Prostate gland (tissue), 2 donors: ENCODE results near the gene MEFV. TPM values are rescaled to one million over a fixed set of nuclear protein-coding genes. Genes with fewer than 3 reads are reported as not detected.

ENCODE experiments used
- DNase-seq: peaks from one replicate; pipeline ENCODE4 v3.0.0-alpha.2; 2019; ENCODE audit warnings: low spot score
- H3K27ac ChIP-seq, 2 donors: fragments of 200-600 bp; sonication (generic); 2 replicates each; pipeline ENCODE4 v1.5.1; 2017 to 2019
- H3K27me3 ChIP-seq: fragments of 200-600 bp; sonication (generic); replicated peaks from 2 replicates; pipeline ENCODE4 v1.5.1; 2019; ENCODE audit not compliant: insufficient read depth
- H3K36me3 ChIP-seq, 2 donors: fragments of 200-600 bp; sonication (generic); 1 replicate in 1 of 2; 2 replicates in 1 of 2; pipeline versions ENCODE4 v1.5.1 to v1.8.1; 2017 to 2019
- H3K4me1 ChIP-seq: fragments of 200-600 bp; sonication (generic); replicated peaks from 2 replicates; pipeline ENCODE4 v1.5.1; 2019
- H3K4me3 ChIP-seq, 2 donors: fragments of 200-600 bp; sonication (generic); 2 replicates each; pipeline ENCODE4 v1.5.1; 2017 to 2019
- H3K9me3 ChIP-seq: fragments of 200-600 bp; sonication (generic); 2 replicates; pipeline ENCODE4 v1.5.1; 2017
- POLR2A ChIP-seq: fragments of 450-650 bp; IDR thresholded peaks from one replicate; pipeline ENCODE4 v1.6.1; 2016; ENCODE audit warnings: antibody characterized with exemption, mild to moderate bottlenecking
- POLR2AphosphoS5 ChIP-seq: sonication (generic); formaldehyde crosslinking; IDR thresholded peaks from one replicate; pipeline ENCODE4 v1.6.1; 2017; ENCODE audit warnings: antibody characterized with exemption
- WGBS: methylation state at CpG from one replicate; pipeline ENCODE4 v1.1.5; 2018; 5-methylcytosine and 5-hydroxymethylcytosine counted together
- intact Hi-C: fragments of 100-400 bp; cut with DNase I; formaldehyde crosslinking; loops from one replicate; pipeline ENCODE4 v1.14.2; 2022
- total RNA-seq, 2 donors: library from RNA; depleted of rRNA; stranded (reverse); fragments of >200 nt; gene quantifications; one replicate each; pipeline ENCODE4 v1.1.0, GENCODE V29; 2016
- TF ChIP-seq, protein P1 (sequence below), 4 experiments: fragments of 200-600 bp in 2 of 4; fragments of 450-650 bp in 2 of 4; sonication (generic) in 2 of 4; IDR thresholded peaks; 1 replicate in 3 of 4; 2 replicates in 1 of 4; pipeline ENCODE4 v1.5.1; 2016 to 2019; ENCODE audit warnings: antibody characterized with exemption in 4 of 4, mild to moderate bottlenecking in 2 of 4, moderate library complexity in 2 of 4

The MEFV gene
- total RNA-seq, 2 donors from 2014 or later = 0.77 to 5.9 TPM

DNA sequence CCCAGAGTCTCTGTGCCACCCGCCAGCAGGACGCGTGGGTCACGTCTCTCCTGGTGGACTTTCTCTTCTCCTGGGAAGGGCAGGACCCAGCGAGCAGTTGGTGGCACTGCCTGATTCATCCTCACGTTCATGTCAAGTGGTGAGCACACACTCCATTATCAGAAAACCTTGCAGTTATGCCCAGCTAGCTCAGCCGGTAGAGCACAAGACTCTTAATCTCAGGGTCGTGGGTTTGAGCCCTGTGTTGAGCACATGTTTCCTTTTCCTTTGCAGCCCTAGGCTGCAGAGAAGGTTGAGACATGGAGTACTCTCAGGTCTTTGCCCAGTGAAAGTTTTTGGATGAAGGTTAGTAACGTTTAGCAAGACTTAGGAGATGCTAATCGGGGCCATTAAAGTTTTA lies 60.5 kb downstream of the MEFV start:
- intact Hi-C loops = no loop called here
- H3K27me3 ChIP-seq = peaks cover 24% of the 10 kb centered on the region
- no peak for DNase-seq
- no peaks in the 10 kb centered on the region for H3K4me1 ChIP-seq
- no peak for TF ChIP-seq POLR2A
- TF ChIP-seq, protein P1, sequence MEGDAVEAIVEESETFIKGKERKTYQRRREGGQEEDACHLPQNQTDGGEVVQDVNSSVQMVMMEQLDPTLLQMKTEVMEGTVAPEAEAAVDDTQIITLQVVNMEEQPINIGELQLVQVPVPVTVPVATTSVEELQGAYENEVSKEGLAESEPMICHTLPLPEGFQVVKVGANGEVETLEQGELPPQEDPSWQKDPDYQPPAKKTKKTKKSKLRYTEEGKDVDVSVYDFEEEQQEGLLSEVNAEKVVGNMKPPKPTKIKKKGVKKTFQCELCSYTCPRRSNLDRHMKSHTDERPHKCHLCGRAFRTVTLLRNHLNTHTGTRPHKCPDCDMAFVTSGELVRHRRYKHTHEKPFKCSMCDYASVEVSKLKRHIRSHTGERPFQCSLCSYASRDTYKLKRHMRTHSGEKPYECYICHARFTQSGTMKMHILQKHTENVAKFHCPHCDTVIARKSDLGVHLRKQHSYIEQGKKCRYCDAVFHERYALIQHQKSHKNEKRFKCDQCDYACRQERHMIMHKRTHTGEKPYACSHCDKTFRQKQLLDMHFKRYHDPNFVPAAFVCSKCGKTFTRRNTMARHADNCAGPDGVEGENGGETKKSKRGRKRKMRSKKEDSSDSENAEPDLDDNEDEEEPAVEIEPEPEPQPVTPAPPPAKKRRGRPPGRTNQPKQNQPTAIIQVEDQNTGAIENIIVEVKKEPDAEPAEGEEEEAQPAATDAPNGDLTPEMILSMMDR (IDR thresholded peaks at IDR 0.05) = no peak
- no peak for TF ChIP-seq POLR2AphosphoS5
- H3K27ac ChIP-seq = no peak overlapping the region
- H3K36me3 ChIP-seq = no peaks in the 10 kb centered on the region
- WGBS = 68% methylated on average over 10 of the region's 10 CpGs
- no peaks in the 10 kb centered on the region for H3K9me3 ChIP-seq
- no peak overlapping the region for H3K4me3 ChIP-seq

- no peak overlapping the region for H3K4me3 ChIP-seq
- H3K27ac ChIP-seq = no peak overlapping the region
- H3K27me3 ChIP-seq = peaks cover 27% of the 10 kb centered on the region
- intact Hi-C loops = no loop called here
- WGBS = 72% methylated on average over 20 of the region's 20 CpGs
- DNase-seq = no peak
- H3K36me3 ChIP-seq = no peaks in the 10 kb centered on the region
- H3K4me1 ChIP-seq = no peaks in the 10 kb centered on the region
- TF ChIP-seq, protein P1 (IDR thresholded peaks at IDR 0.05) = no peak
- TF ChIP-seq POLR2AphosphoS5 = no peak
- no peak for TF ChIP-seq POLR2A
- no peaks in the 10 kb centered on the region for H3K9me3 ChIP-seq
Measured at GRCh38 chr16:3194792-3195191, 61.6 kb downstream of the MEFV start.

GRCh38 chr16:3193221-3194212 lies 62.9 kb downstream of the MEFV start:
- WGBS = 67% methylated on average over 49 of the region's 49 CpGs
- intact Hi-C loops = no loop called here
- Histone ChIP-seq H3K9me3 (no peaks in the 10 kb centered on the region), H3K4me1 (no peaks in the 10 kb centered on the region), H3K36me3 (no peaks in the 10 kb centered on the region), H3K27ac (no peak overlapping the region), H3K4me3 (no peak overlapping the region), H3K27me3 (peaks cover 37% of the 10 kb centered on the region)
- TF ChIP-seq POLR2A (no peak), POLR2AphosphoS5 (no peak)
- TF ChIP-seq, protein P1 (IDR thresholded peaks at IDR 0.05) = no peak
- no peak for DNase-seq

DNA sequence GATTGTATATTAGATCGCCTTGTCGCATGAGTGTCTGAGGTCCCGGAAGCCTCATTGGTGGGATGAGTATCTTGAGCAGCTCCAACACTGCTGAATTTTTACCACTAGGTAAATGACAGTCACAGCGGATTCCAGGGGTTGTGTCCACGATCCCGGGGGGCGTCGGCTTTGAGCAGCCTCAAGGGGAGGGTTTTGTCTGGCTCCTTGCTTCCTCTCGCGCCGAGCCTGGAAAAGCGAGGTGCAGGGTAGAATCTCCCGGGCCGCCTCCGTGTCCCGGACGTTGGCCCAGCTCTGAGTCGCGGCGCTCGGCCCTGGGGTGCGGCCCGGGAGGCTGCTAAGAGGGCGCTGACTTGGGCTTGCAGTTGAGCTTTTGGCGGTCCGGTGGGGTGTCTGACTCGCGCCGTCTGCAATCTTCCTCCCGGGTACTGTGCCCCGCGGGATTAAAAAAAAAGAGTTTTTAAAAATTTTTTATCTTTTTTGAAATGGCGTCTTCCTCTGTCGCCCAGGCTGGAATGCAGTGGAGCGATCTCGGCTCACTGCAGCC lies 63.9 kb downstream of the MEFV start:
- peaks cover 42% of the 10 kb centered on the region for H3K27me3 ChIP-seq

More for the DNA sequence above, 63.9 kb downstream of the MEFV start:
- H3K27ac ChIP-seq = no peak overlapping the region
- H3K36me3 ChIP-seq = no peaks in the 10 kb centered on the region
- H3K4me1 ChIP-seq = no peaks in the 10 kb centered on the region
- H3K4me3 ChIP-seq = no peak overlapping the region
- TF ChIP-seq, protein P1 (IDR thresholded peaks at IDR 0.05) = no peak
- TF ChIP-seq POLR2AphosphoS5 = no peak
- no peak for TF ChIP-seq POLR2A
- H3K9me3 ChIP-seq = no peaks in the 10 kb centered on the region
- intact Hi-C loops = no loop called here
- no peak for DNase-seq
- 40% methylated on average over 36 of the region's 36 CpGs for WGBS

Other genes with a start within 250 kb of the MEFV start
- gene CLDN9, start 243.7 kb downstream of the MEFV start, total RNA-seq = under 1 TPM in 1 of 2 donors, not detected in 1; 0.91 TPM
- under 1 TPM in 1 of 2 donors, not detected in 1; 0.14 TPM for gene CLDN6, start 238.4 kb downstream of the MEFV start, total RNA-seq
- 10 to 100 TPM; 57.4 to 59.0 TPM for gene TNFRSF12A, start 236.3 kb downstream of the MEFV start, total RNA-seq
- gene HCFC1R1, start 232.7 kb downstream of the MEFV start, total RNA-seq = 10 to 100 TPM; 52.4 to 67.0 TPM
- gene THOC6, start 232.6 kb downstream of the MEFV start, total RNA-seq = 10 to 100 TPM; 22.9 to 28.0 TPM
- gene BICDL2, start 219.7 kb downstream of the MEFV start, total RNA-seq = 10 to 100 TPM; 54.6 to 59.6 TPM
- gene MMP25, start 210.1 kb downstream of the MEFV start, total RNA-seq = 1 to 10 TPM in 1 of 2 donors, under 1 TPM in 1; 0.74 to 1.4 TPM
- 10 to 100 TPM; 13.5 to 33.3 TPM for gene IL32, start 191.0 kb downstream of the MEFV start, total RNA-seq
- under 1 TPM in 1 of 2 donors, not detected in 1; 0.57 TPM for gene ZSCAN10, start 157.3 kb downstream of the MEFV start, total RNA-seq
- 10 to 100 TPM; 20.9 to 27.0 TPM for gene ZNF205, start 144.0 kb downstream of the MEFV start, total RNA-seq
- 10 to 100 TPM; 18.4 to 28.1 TPM for gene ZNF213, start 121.6 kb downstream of the MEFV start, total RNA-seq
- gene OR1F1, start 68.4 kb downstream of the MEFV start, total RNA-seq = not detected
- gene ZNF200, start 21.5 kb downstream of the MEFV start, total RNA-seq = 10 to 100 TPM in 1 of 2 donors, 1 to 10 TPM in 1; 8.2 to 18.6 TPM
- gene ZNF263, start 26.9 kb upstream of the MEFV start, total RNA-seq = 10 to 100 TPM; 51.2 to 88.8 TPM
- 10 to 100 TPM in 1 of 2 donors, 1 to 10 TPM in 1; 4.4 to 15.5 TPM for gene TIGD7, start 48.8 kb upstream of the MEFV start, total RNA-seq
- 10 to 100 TPM; 34.9 to 41.5 TPM for gene ZNF75A, start 48.9 kb upstream of the MEFV start, total RNA-seq
- gene OR2C1, start 99.3 kb upstream of the MEFV start, total RNA-seq = 1 to 10 TPM in 1 of 2 donors, not detected in 1; 1.1 TPM
- 10 to 100 TPM; 15.2 to 17.4 TPM for gene ZSCAN32, start 144.4 kb upstream of the MEFV start, total RNA-seq
- 10 to 100 TPM; 11.2 to 19.8 TPM for gene ZNF174, start 144.6 kb upstream of the MEFV start, total RNA-seq
- 1 to 10 TPM; 2.1 to 9.5 TPM for gene ZNF597, start 186.9 kb upstream of the MEFV start, total RNA-seq
- 10 to 100 TPM; 48.1 to 99.2 TPM for gene NAA60, start 187.0 kb upstream of the MEFV start, total RNA-seq
- 1 to 10 TPM in 1 of 2 donors, not detected in 1; 1.1 TPM for gene C16orf90, start 238.9 kb upstream of the MEFV start, total RNA-seq
- gene CLUAP1, start 244.4 kb upstream of the MEFV start, total RNA-seq = 10 to 100 TPM; 17.9 to 35.1 TPM